ENCODE measurements around the gene CD300LB.
"Not testable (repeated sequence)": the region's sequence is repeated elsewhere in the genome, so short reads cannot be mapped to it uniquely, and the experiment has no call there.

CD300LB gene

DNA sequence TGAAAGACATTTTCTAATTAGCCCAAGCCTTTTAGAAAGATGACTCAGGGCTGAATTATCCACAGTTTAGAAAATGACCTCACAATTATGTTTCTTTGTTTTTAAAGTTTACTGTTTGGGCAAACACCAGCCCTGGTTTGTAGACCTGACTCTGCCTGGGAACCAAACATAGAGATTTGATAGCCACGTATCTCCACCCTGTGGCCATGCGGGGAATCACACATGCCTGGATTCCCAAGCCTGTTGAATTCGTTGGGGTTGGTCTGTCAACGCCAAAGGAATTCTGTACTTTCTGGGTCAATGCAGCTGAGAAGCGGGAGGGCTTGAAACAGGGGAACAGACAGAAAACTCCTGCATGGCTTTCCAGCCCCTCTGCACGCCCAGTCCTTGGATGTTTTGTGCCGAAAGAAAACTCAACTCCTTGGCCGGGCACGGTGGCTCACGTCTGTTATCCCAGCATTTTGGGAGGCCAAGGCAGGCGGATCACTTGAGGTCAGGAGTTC is 37.9 kb downstream of the CD300LB start:
- peak; percentile 23 to 54 for DNase-seq (ENCODE audit: low read depth in 2 of 2)

DNA sequence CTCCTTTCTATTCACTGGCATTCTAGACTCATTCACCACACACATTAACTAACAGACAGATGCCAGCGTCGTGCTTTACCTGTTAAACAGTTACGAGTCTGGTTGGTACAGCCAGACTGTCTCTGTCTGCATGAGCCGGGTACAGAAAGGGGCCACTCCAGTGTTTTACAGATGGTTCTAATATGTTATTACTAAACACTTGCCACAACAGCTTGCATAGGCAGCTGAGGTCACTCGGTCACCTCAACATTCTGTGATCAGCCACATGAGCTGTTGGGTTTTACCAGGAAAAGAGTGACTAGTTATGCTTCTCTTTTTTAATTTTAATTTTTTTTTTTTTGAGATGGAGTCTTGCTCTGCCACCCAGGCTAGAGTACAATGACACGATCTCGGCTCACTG is 39.6 kb downstream of the CD300LB start:
- no peak for DNase-seq (ENCODE audit: low read depth in 2 of 2)

DNA sequence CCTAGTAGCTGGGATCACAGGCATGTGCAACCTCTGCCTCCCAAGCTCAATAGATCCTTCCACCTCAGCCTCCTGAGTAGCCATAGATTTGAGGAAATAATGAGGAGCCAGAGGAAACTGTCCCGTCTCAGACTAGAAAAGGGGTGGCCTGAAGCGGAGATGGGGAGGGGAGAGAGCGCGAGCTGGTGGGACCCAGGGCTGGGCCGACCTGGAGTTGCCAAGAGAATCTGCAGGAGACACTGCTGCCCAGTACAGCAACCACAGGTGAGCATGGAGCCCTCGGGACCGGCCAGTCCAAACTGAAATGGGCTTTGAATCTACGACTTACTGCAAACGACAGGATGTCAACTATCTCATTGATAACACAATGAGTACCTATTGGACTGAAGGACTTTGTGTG is 40.6 kb downstream of the CD300LB start:
- DNase-seq (ENCODE audit: low read depth in 2 of 2), result no peak

DNA sequence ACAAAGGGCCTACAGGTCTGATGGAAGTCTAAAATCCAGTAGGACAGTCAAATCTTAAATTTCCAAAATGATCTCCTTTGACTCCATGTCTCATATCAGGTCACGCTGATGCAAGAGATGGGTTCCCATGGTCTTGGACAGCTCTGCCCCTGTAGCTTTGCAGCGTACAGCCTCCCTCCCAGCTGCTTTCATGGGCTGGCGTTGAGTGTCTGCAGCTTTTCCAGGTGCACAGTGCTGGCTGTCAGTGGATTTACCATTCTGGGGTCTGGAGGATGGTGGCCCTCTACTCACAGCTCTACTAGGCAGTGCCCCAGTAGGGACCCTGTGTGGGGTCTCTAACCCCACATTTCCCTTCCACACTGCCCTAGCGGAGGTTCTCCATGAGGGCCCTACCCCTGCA is 43.0 kb downstream of the CD300LB start:
- DNase-seq (ENCODE audit: low read depth in 2 of 2), result not testable (repeated sequence)

DNA sequence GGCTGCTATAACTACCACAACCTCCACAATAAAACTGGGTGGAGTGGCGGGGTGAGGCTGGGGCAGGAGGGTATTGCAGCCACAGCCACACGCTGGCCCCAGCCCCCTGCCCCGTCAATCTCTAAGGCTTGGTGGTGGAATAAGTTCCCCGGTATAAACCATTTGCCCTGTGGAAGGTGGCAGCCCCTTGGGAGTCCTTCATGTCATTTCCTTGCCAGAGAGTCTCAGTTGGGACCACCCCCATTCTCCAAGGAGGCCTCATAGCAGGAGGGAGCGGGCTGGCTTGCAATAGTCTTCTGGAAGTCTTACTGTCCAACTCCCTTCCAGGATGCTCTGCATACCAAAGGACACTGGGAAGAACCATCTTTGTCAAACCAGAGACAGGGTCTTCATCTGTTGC is 45.4 kb downstream of the CD300LB start:
- no peak for DNase-seq (ENCODE audit: low read depth in 2 of 2)

DNA sequence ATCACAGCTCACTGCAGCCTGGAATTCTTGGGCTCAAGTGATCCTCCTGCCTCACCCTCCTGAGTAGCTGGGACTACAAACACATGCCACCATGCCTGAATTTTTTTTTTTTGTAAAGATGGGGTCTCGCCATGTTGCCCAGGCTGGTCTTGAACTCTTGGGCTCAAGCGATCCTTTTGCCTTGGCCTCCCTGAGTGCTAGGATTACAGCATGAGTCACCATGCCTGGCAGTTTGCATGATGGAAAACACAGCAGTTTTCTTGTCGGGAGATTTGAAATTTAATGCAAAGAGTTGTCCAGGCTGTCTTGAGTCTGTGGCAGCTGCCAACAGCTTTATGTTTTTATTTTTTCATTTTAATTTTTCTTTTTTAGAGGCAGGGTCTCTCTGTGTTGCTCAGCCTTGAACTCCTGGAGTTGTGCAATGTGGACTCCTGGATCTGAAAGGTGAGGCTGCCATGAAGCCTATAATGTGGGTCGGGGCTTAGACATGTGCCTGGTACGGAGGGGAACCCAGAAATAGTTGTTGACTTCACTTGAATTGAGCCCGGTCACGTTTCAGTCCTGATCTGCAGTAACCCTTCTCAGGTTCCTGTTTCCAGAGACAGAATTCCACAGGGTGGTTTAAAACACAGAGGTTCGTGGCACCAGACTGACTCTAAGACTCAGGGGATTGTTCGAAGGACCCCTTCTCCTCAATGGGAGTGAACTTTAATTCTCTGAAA is 46.1 kb downstream of the CD300LB start:
- no peak for DNase-seq (ENCODE audit: low read depth in 2 of 2)

DNA sequence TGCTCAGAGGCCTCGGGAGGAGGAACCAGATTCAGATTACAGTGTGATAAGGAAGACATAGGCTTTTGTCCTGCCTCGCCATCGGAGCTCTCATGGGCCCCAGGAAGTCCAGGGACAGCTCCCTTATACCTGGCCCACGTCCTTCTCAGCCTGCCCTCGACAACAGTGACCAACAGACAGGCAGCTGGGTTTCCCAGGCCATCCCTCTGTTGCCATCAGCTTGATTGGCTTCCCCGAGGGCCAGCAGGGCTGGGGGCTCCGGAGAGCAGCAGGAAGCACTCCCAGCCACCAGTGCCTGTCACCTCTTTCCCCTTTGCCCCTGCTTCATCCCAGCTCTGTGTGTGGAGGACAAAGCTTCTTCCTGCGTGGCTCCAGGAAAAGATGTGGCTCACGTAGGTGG is 47.2 kb downstream of the CD300LB start:
- no peak for DNase-seq (ENCODE audit: low read depth in 2 of 2)

DNA sequence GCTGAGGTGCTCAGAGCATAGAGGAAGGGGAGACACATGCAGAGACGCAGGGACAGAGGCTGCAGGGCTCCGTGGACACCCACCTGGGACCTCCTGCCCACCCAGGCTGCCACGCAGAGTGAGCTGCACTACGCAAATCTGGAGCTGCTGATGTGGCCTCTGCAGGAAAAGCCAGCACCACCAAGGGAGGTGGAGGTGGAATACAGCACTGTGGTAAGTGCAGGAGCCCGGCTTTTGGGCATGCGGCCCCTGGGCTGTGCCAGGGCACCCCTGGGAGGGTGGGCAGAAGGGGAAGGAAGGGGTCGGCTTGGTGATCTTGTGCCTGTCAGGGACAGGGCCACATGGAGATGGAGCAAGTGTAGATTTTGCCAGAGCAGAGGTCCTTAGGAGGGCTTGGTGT is 49.7 kb downstream of the CD300LB start:
- no peak for DNase-seq (ENCODE audit: low read depth in 2 of 2)

DNA sequence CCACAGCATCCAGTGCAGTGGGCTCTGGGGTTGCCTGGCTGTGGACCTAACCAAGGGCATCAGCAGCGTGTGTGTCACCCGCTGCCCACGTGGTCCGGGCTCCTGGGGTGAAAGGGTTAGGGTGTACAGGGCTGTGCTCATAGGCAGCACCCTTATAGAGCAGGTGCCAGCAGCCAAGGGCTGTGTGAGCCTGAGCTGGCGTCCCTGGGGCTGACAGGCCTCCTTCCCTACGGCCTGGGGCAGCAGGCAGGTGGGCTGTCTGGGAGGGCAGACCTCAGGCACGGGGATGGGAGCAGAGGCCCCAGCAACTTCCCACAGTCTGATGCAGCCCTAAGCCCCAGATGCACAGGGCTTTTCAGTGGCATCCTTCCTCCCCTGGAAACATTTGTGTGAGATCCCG is 51.0 kb downstream of the CD300LB start:
- DNase-seq (ENCODE audit: low read depth in 2 of 2), result no peak

DNA sequence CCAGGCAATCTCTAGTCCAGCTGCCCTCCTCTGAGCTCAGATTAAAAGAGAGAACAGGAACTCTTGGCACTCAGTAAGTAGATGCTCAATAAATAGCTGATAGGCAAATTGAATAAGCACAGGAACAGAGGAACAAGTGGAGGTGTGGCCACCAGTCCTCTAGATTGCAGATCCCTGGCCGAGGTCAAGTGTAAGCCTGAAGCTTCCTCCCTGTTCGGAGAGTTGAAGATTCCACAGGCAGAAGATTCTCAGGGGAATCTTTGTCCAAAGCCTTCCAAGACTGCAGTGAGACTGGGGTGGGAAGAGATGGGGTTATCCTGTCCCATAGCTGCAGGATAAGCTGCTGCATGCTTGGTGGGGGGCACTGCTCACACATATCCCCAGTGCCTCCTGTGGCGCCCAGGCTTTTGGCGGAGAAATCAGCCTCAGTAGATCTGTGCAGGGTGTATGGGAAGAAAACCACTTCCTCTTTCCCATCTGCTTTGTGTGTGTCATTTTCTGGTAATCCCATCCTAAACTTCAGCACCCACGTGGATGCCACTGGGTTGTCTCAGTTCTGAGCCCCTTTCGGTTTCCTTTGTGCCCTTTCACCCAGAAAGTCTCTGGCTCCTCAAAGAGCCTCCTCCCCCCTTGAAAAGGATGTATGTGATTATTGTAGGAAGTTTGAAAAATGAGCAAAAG is 52.7 kb downstream of the CD300LB start:
- no peak for DNase-seq (ENCODE audit: low read depth in 2 of 2)

DNA sequence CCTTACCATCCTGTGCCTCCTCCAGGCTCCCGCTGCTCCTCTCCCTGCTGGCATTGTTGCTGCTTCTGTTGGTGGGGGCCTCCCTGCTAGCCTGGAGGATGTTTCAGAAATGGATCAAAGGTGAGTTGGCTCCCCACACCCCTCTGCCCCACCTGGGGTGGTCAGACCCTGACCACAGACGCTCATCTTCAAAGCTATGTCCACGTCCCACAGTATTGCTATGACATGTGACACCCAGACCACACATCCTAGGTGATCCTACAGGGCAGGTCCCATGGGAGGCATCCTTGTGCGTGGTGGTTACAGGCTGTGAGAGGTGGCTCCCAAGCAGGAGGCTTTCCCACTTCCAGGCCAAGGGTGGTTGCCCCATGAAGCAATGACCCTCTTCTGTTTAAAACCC is 53.9 kb downstream of the CD300LB start:
- no peak for DNase-seq (ENCODE audit: low read depth in 2 of 2)

DNA sequence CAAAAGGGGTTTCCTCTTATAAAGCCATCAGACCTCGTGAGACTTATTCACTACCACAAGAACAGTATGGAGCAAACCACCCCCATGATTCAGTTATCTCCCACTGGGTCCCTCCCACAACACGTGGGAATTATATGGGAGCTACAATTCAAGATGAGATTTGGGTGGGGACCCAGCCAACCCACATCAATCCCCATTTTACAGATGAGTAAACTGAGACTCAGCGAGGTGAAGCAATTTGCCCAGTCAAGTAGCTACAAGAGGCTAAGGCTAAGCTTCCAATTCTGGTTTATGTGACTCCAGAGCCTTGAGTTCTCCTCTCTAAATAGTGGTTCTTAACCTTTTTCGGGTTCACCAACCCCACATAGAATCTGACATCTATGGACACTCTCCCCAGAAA is 56.1 kb downstream of the CD300LB start:
- DNase-seq (ENCODE audit: low read depth in 2 of 2), result no peak

DNA sequence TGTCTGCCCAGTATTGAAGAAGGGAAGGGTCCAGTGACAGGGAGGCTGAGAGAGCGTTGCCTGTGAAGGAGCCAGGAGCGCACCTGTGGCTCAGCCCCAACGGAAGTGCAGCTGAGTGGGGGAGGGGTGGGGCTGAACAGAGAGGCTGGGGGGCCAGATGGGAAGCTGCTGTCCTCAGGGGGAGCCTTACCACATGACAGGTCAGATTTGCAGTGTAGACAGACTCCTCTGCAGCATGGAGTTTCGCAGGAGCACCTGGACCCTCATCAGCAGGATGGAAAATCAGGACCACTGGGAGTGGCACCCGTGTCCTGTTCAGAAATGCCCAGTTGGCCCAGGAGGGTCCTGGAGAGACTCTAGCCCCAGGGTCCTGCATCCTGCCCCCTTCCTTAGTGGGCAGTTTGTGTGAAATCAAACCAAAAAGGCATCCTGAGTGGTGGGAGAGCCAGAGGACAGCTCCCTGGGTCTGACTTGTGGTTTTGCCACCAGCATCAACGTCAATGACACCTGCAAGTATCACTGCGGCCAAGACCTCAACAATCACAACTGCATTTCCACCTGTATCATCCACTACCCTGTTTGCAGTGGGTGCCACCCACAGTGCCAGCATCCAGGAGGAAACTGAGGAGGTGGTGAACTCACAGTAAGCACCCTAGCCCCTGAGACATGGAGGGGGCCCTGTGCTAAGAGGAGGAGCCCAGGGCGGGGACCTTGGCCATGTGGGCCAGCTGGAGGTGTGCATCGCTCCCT is 57.1 kb downstream of the CD300LB start:
- DNase-seq (ENCODE audit: low read depth in 2 of 2), result no peak

DNA sequence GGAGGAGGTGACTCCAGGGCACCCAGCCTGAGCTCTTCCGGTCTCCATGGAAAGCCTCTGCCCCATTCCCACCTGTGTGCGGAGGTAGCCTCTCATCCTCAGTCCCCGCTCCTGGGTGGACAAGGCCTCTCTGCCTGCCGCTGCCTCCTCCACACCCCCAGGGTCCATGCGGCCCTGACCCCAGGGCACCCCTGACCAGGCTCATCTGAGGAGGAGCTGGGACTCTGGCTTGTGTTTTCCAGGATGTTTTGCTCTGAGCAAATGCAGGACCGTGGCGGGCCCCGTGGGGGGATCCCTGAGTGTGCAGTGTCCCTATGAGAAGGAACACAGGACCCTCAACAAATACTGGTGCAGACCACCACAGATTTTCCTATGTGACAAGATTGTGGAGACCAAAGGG is 58.0 kb downstream of the CD300LB start:
- no peak for DNase-seq (ENCODE audit: low read depth in 2 of 2)

DNA sequence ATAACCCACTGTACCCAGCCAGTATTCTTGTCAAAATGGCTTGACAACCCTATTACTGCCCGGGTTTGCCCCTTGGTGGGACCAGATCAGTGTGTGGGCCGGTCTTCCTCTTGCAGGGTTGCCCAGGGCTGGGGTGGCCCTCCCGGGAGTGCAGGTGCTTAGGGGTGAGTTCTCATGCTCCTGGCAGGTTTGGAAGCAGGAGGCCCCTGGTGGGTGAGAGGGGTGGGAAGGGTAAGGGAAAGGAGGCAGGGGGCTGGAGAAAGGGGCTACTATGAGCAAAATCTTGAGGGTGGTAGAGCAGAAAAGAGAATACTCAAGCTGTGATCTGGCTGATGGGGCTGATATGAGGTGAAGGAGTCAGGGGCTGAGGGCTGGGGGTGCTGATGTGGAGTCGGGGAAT is 58.4 kb downstream of the CD300LB start:
- no peak for DNase-seq (ENCODE audit: low read depth in 2 of 2)

DNA sequence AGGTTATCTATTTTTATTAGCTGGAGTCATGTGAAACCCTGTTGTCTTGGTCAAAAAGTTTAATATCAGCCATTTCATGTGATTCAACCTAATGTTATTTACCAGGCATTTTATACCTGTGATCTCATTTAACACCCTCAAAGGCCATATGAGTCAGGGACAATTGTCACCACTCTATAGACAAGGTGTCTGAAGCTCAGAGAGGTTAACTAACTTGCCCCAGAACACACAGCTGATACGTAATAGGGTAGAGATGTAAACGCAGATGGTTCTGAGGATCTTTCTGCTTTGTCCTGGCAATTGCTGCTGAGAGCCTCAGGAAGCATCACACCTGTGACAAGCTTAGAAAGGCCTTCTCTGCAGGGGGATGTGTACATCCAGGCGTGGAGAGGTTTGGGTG is 59.9 kb downstream of the CD300LB start:
- no peak for DNase-seq (ENCODE audit: low read depth in 2 of 2)
